ENCODE measurements around the gene PIGO. TPM values are rescaled to one million over a fixed set of nuclear protein-coding genes. Genes with fewer than 3 reads are reported as not detected.

The PIGO gene
- total and polyA plus RNA-seq, 2 of the 8 experiments (the other 6 are each of a cell fraction or from before 2014, with no cell fraction given) = 20.5 to 31.3 TPM

DNA sequence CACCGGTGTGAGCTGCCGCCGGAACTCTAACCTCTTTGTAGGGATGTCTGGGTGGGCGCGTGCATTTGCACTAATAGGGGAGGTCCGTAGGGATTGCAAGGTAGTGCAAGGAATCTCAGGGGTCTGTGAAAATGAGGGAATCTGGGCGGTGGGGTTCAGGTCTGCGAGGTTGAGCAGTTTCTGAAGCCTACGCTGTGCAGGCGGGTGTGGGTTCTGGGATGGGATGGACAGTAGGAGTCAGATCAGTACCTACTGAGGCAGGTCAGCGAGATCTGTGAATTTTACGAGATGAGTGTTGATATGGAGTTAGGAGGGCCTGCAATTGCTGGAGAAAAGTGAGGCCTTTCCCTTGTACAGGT is 20.1 kb upstream of the PIGO start:
- TF ChIP-seq TAF1 (IDR thresholded peaks at IDR 0.05; ENCODE audit: low read depth, low read length) (no peak), SP4 (IDR thresholded peaks at IDR 0.05; ENCODE audit: low read length) (0 out of 2 replicates have a peak, but pooled peaks have one; percentile 6), HDAC2 (IDR thresholded peaks at IDR 0.05; ENCODE audit: borderline replicate concordance in 1 of 2, low read depth in 2 of 2, low read length in 2 of 2) (0 out of 4 replicates have a peak, but pooled peaks of 1 of the 2 experiments have one; percentile 21), GABPA (IDR thresholded peaks at IDR 0.05; ENCODE audit: borderline replicate concordance, insufficient read depth, low read length) (no peak), POLR2A (IDR thresholded peaks at IDR 0.05; ENCODE audit: control extremely low read depth in 1 of 2, low read depth in 2 of 2, low read length in 2 of 2) (no peak)
- TF ChIP-seq, protein P1, sequence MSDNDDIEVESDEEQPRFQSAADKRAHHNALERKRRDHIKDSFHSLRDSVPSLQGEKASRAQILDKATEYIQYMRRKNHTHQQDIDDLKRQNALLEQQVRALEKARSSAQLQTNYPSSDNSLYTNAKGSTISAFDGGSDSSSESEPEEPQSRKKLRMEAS (IDR thresholded peaks at IDR 0.05) = no peak
- peak overlapping the region; percentile 53 to 99 for H3K4me2 ChIP-seq (ENCODE audit: insufficient read depth in 1 of 2, low read depth in 2 of 2, low read length in 2 of 2)
- H4K8ac ChIP-seq (ENCODE audit: extremely low read depth, insufficient read depth, low read length) = no peak overlapping the region
- H3K27me3 ChIP-seq (replicated peaks in 1 of 4; ENCODE audit: control insufficient read depth in 3 of 4, extremely low read depth in 1 of 4, insufficient read depth in 3 of 4, low read length in 3 of 4) = no peaks in the 10 kb centered on the region
- no peak overlapping the region for H3K4ac ChIP-seq (replicated peaks; ENCODE audit: insufficient read length, low read depth, low read length)
- H3K79me2 ChIP-seq (ENCODE audit: control insufficient read depth in 1 of 2, insufficient read depth in 2 of 2, low read length in 2 of 2) = no peaks in the 10 kb centered on the region
- FAIRE-seq (no peak), DNase-seq (ENCODE audit: low read depth in 1 of 2, low spot score in 2 of 2) (no peak)
- no peak overlapping the region for H2BK5ac ChIP-seq (ENCODE audit: low read depth, low read length)
- no peaks in the 10 kb centered on the region for H3K9me3 ChIP-seq (ENCODE audit: insufficient read depth in 2 of 2, low read depth in 1 of 2, low read length in 1 of 2)
- peaks cover 4 to 19% (median 11%) of the 10 kb centered on the region in 4 experiments; a peak in 6 of 7 replicates for H3K4me1 ChIP-seq (replicated peaks in 1 of 4; ENCODE audit: control insufficient read depth in 3 of 4, insufficient read depth in 4 of 4, low read length in 3 of 4)
- H2BK20ac ChIP-seq (ENCODE audit: low read length) = no peak overlapping the region
- H2AK5ac ChIP-seq (ENCODE audit: low read depth, low read length) = no peak overlapping the region
- no peak overlapping the region for H4K5ac ChIP-seq (ENCODE audit: insufficient read length, low read depth, low read length)
- peak overlapping the region; percentile 79; the same call in 1 of the 2 replicates for H2AFZ ChIP-seq (ENCODE audit: low read length)
- H3K4me3 ChIP-seq (ENCODE audit: extremely low read depth in 1 of 4, insufficient read depth in 2 of 4, low read depth in 3 of 4, low read length in 4 of 4) = peak overlapping the region; percentile 49 to 79 (median 65); a peak in 7 of 8 replicates
- H2BK120ac ChIP-seq (replicated peaks; ENCODE audit: low read depth, low read length) = no peak overlapping the region
- no peak overlapping the region for H3K56ac ChIP-seq (replicated peaks; ENCODE audit: insufficient read length, low read depth, low read length)
- H2BK15ac ChIP-seq (ENCODE audit: low read length) = no peak overlapping the region
- no peak overlapping the region for H3K14ac ChIP-seq (ENCODE audit: insufficient read length)
- no peak overlapping the region for H3K23ac ChIP-seq (ENCODE audit: insufficient read length)
- H3K79me1 ChIP-seq (ENCODE audit: low read depth, low read length) = no peaks in the 10 kb centered on the region
- no peaks in the 10 kb centered on the region for H4K20me1 ChIP-seq (replicated peaks in 1 of 2; ENCODE audit: control insufficient read depth in 1 of 2, insufficient read depth in 2 of 2, low read length in 2 of 2)
- ChIA-PET CTCF (ENCODE audit: partially characterized antibody) (interaction anchor here (0.6 to 5.5 kb wide), 28 partner anchors 9 to 652 kb away, joined by 3 to 26 read pairs (median 4); no protein-coding TSS in a partner anchor), POLR2A (ENCODE audit: partially characterized antibody) (interaction anchor here (0.6 to 2.7 kb wide), 4 partner anchors 11 to 142 kb away, joined by 3 to 8 read pairs (median 3); partner anchors contain the start of gene UNC13B)
- H3K36me3 ChIP-seq (ENCODE audit: control insufficient read depth in 2 of 4, insufficient read depth in 4 of 4, low read length in 3 of 4) = no peaks in the 10 kb centered on the region
- H3K18ac ChIP-seq (ENCODE audit: extremely low read depth, low read length) = no peak overlapping the region; the same call in 1 of the 2 replicates
- H3K9ac ChIP-seq (replicated peaks in 1 of 4; ENCODE audit: extremely low read depth in 1 of 4, low read depth in 3 of 4, low read length in 3 of 4) = peak overlapping the region in 3 of 4 experiments; percentile 36 to 63 (median 54); a peak in 6 of 7 replicates
- 6% methylated on average over 12 of the region's 12 CpGs; no CpG with 5 or more reads in 1 of the 2 experiments for WGBS, 2 experiments (ENCODE audit: extremely low coverage in 1 of 2, insufficient coverage in 1 of 2, insufficient read length in 1 of 2, insufficient replicate concordance in 2 of 2, low coverage in 1 of 2, low lambda C conversion rate in 2 of 2, missing lambda C conversion rate in 1 of 2)
- H2BK12ac ChIP-seq (ENCODE audit: low read depth, low read length) = 0 out of 2 replicates have a peak overlapping the region, but pooled peaks have one; percentile 17
- no peak overlapping the region for H4K91ac ChIP-seq (replicated peaks; ENCODE audit: insufficient read length, low read length)
- no peak overlapping the region for H3K27ac ChIP-seq (ENCODE audit: low read depth, low read length)
- peaks cover 18% of the 10 kb centered on the region for H3K23me2 ChIP-seq (ENCODE audit: low read depth, low read length)
